IPS-NIHi11 (cell line): ENCODE results near the gene KRTAP3-1.
"Not testable (repeated sequence)": the region's sequence is repeated elsewhere in the genome, so short reads cannot be mapped to it uniquely, and the experiment has no call there.

ENCODE experiments used
- DNase-seq: peaks from one replicate; pipeline ENCODE4 v3.0.0; 2012; ENCODE audit warnings: mixed read lengths, low spot score

KRTAP3-1 gene

GRCh38 chr17:41015454-41015853 lies 6.5 kb upstream of the KRTAP3-1 start:
- DNase-seq, result no peak

- no peak for DNase-seq
Measured at GRCh38 chr17:41013606-41014005, 4.7 kb upstream of the KRTAP3-1 start.

GRCh38 chr17:41013181-41013580 lies 4.3 kb upstream of the KRTAP3-1 start:
- DNase-seq, result no peak

- no peak for DNase-seq
Measured at GRCh38 chr17:41012326-41013120, 3.6 kb upstream of the KRTAP3-1 start.

GRCh38 chr17:41010441-41010840 lies 1.5 kb upstream of the KRTAP3-1 start:
- no peak for DNase-seq

GRCh38 chr17:41009936-41010335 lies 1.0 kb upstream of the KRTAP3-1 start:
- DNase-seq, result no peak

- peak; percentile 13 for DNase-seq
Measured at GRCh38 chr17:41009301-41009760, 403 bp upstream of the KRTAP3-1 start.

- no peak for DNase-seq
Measured at GRCh38 chr17:41004397-41004796, 4.5 kb downstream of the KRTAP3-1 start.

GRCh38 chr17:41003926-41004325 lies 5.0 kb downstream of the KRTAP3-1 start:
- no peak for DNase-seq

- no peak for DNase-seq
Measured at GRCh38 chr17:41002814-41003213, 6.1 kb downstream of the KRTAP3-1 start.

GRCh38 chr17:41001795-41002194 lies 7.1 kb downstream of the KRTAP3-1 start:
- DNase-seq, result no peak

- DNase-seq, result not testable (repeated sequence)
Measured at GRCh38 chr17:40999563-40999962, 9.4 kb downstream of the KRTAP3-1 start, which contains the start of gene KRTAP3-2. KRTAP3-2 (minus strand) TSS chr17:40999906; CDS start chr17:40999853, 53 bp downstream.

- no peak for DNase-seq
Measured at GRCh38 chr17:40997361-40997760, 11.6 kb downstream of the KRTAP3-1 start.

GRCh38 chr17:40996829-40997228 lies 12.1 kb downstream of the KRTAP3-1 start:
- DNase-seq, result no peak

GRCh38 chr17:40995116-40995515 lies 13.8 kb downstream of the KRTAP3-1 start:
- no peak for DNase-seq

GRCh38 chr17:40993839-40994238 lies 15.1 kb downstream of the KRTAP3-1 start, which contains the start of gene KRTAP3-3:
KRTAP3-3 (minus strand) TSS chr17:40994164; CDS start chr17:40994097, 67 bp downstream.
- DNase-seq, result no peak

- DNase-seq, result no peak
Measured at GRCh38 chr17:40993084-40993483, 15.8 kb downstream of the KRTAP3-1 start.

- DNase-seq, result no peak
Measured at GRCh38 chr17:40992666-40993065, 16.3 kb downstream of the KRTAP3-1 start.

GRCh38 chr17:40986920-40987319 lies 22.0 kb downstream of the KRTAP3-1 start:
- no peak for DNase-seq

GRCh38 chr17:40984226-40984625 lies 24.7 kb downstream of the KRTAP3-1 start, which contains the start of gene KRT40:
KRT40 (minus strand) TSS chr17:40984326; CDS start chr17:40984273, 53 bp downstream.
- no peak for DNase-seq

GRCh38 chr17:40981115-40981514 lies 27.8 kb downstream of the KRTAP3-1 start:
- no peak for DNase-seq

GRCh38 chr17:40980596-40980995 lies 28.3 kb downstream of the KRTAP3-1 start:
- no peak for DNase-seq

GRCh38 chr17:40980117-40980516 lies 28.8 kb downstream of the KRTAP3-1 start:
- DNase-seq, result no peak
